ENCODE results near the gene CENPS.
"Not testable (repeated sequence)": the region's sequence is repeated elsewhere in the genome, so short reads cannot be mapped to it uniquely, and the experiment has no call there.

Gene CENPS

DNA sequence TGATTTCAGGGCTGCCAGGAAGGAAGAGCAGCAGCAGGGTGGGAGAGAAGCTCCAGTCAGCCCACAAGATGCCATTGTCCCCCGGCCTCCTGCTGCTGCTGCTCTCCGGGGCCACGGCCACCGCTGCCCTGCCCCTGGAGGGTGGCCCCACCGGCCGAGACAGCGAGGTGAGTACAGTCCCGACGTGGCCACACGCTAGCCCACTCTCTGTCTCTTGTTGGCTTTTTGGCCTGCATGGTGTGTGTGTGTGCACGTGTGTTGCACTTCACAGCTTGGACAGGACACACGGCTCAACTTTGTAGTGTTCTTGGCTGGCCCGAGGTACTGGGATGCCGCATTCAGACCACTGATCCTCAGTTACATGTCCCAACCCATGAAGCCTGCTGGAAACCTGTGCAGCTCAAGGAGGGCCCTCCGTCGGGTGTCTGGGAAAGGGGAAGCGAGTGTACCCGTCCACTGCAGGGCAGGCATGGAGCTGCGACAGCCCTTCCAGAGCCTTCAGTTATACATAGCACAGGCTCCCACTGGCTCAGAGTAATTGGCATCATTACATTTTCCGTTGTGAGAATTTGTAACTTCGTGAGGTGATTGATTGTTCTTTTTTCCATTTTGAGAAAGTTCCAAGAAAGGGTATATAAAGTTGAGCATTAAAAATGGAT lies 20.1 kb downstream of the CENPS start:
- no peak overlapping the region for H3K27ac Mint-ChIP-seq
- H3K27me3 Mint-ChIP-seq = no peaks in the 10 kb centered on the region
- DNase-seq = no peak
- no peaks in the 10 kb centered on the region for H3K36me3 Mint-ChIP-seq
- no peak overlapping the region for H3K4me3 Mint-ChIP-seq
- H3K9me3 Mint-ChIP-seq = no peaks in the 10 kb centered on the region
- no peaks in the 10 kb centered on the region for H3K4me1 Mint-ChIP-seq
- CTCF ChIA-PET = interaction anchor here (0.6 kb wide), 1 partner anchor 507 kb away, joined by 3 read pairs; the partner anchor contains the start of genes LZIC and NMNAT1

DNA sequence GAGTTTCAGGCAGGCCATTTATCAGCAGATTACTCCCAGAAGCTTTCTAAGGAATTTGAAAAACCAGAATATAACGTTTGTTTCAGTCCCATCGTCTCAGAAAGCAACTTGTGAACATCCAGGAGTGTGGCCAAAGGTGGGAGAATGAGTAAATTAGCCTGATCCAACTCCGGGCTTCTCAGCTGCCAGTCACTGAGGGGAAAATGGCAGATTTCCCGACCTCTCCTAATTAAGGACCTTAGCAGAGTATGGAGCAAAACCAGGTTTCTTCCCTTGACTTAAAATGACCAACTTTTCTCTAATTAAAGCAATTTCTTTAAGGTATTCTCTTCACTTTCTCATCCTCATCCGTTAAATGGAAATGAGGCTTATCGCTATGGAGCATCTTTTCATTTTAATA lies 20.6 kb downstream of the CENPS start:
- H3K36me3 Mint-ChIP-seq = no peaks in the 10 kb centered on the region
- H3K9me3 Mint-ChIP-seq = no peaks in the 10 kb centered on the region
- no peaks in the 10 kb centered on the region for H3K27me3 Mint-ChIP-seq
- CTCF ChIA-PET = no interaction called here
- no peak overlapping the region for H3K27ac Mint-ChIP-seq
- H3K4me1 Mint-ChIP-seq = no peaks in the 10 kb centered on the region
- no peak for DNase-seq
- no peak overlapping the region for H3K4me3 Mint-ChIP-seq

DNA sequence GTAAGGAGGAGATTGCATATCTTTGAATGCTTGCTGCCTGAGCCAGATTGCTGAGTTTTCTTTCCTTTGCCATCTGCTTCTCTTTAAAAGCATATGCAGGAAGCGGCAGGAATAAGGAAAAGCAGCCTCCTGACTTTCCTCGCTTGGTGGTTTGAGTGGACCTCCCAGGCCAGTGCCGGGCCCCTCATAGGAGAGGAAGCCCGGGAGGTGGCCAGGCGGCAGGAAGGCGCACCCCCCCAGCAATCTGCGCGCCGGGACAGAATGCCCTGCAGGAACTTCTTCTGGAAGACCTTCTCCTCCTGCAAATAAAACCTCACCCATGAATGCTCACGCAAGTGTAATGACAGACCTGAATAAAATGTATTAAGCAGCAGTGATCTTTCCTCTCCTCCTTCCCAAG lies 21.1 kb downstream of the CENPS start:
- H3K9me3 Mint-ChIP-seq = no peaks in the 10 kb centered on the region
- no peak overlapping the region for H3K4me3 Mint-ChIP-seq
- no peak overlapping the region for H3K27ac Mint-ChIP-seq
- CTCF ChIA-PET = no interaction called here
- no peak for DNase-seq
- no peaks in the 10 kb centered on the region for H3K36me3 Mint-ChIP-seq
- H3K27me3 Mint-ChIP-seq = no peaks in the 10 kb centered on the region
- no peaks in the 10 kb centered on the region for H3K4me1 Mint-ChIP-seq

DNA sequence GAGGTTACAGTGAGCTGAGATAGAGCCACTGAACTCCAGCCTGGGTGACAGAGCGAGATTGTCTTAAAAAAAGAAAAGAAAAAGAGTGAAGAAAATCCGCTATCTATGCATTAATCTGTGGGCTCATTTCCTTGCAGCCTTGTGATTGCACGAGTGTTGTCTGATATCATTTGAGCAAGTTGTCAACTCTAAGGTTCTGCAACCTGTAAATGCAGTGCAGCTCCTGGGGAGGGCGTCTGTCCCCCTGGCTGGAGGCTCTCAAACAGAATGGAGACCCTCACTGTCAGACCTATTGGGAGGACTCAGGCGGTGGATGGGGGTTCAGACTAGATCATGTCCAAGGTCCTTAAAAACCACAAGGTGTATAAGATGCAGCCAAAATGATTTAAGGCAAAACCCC lies 25.8 kb downstream of the CENPS start:
- Mint-ChIP-seq H3K4me1 (peaks cover 21% of the 10 kb centered on the region), H3K36me3 (peaks cover 7% of the 10 kb centered on the region), H3K27me3 (no peaks in the 10 kb centered on the region), H3K9me3 (no peaks in the 10 kb centered on the region), H3K27ac (no peak overlapping the region), H3K4me3 (no peak overlapping the region)
- CTCF ChIA-PET = no interaction called here
- DNase-seq = no peak

DNA sequence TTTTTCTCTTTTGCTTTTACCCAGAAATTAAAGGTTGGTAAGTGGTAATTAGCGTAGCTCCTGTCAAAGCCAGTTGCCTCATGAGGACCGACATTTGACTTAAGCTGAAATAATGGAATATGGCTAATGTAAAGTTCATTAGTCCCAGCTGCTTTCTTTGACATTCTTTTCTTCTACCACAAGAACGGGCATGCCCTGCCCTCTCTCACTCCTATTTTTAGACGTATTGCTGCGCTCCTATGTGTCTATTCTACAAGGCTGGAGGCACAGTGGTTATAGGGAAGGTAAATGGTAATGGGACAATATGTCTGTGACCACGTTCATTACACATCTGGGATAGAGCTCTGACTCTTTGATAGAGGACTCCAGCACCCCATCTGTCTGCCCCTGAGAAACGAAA lies 26.4 kb downstream of the CENPS start:
- no peaks in the 10 kb centered on the region for H3K27me3 Mint-ChIP-seq
- no peak overlapping the region for H3K4me3 Mint-ChIP-seq
- peaks cover 21% of the 10 kb centered on the region for H3K4me1 Mint-ChIP-seq
- peak overlapping the region; percentile 3 for H3K27ac Mint-ChIP-seq
- no peak for DNase-seq
- peaks cover 9% of the 10 kb centered on the region for H3K36me3 Mint-ChIP-seq
- CTCF ChIA-PET = no interaction called here
- H3K9me3 Mint-ChIP-seq = no peaks in the 10 kb centered on the region

DNA sequence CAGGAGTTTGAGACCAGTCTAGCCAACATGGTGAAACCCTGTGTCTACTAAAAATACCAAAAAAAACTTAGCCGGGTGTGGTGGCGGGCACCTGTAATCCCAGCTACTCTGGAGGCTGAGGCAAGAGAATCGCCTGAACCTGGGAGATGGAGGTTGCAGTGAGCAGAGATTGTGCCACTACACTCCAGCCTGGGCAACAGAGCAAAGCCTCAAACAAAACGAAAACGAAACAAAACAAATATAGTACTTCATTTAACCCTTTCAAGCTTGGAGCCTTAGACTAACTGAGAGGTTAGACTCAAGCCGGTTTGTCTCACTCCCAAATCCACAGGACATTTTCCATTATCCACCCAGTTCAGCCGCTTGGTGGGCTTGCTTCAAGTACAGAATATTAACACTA lies 27.2 kb downstream of the CENPS start:
- H3K9me3 Mint-ChIP-seq, DNase-seq, H3K27me3 Mint-ChIP-seq, H3K4me3 Mint-ChIP-seq: not testable (repeated sequence)
- Mint-ChIP-seq H3K27ac (peak overlapping the region; percentile 47), H3K4me1 (peaks cover 21% of the 10 kb centered on the region), H3K36me3 (peaks cover 13% of the 10 kb centered on the region)
- CTCF ChIA-PET = interaction anchor here (1.3 kb wide), 1 partner anchor 37 kb away, joined by 4 read pairs; no protein-coding TSS in a partner anchor

DNA sequence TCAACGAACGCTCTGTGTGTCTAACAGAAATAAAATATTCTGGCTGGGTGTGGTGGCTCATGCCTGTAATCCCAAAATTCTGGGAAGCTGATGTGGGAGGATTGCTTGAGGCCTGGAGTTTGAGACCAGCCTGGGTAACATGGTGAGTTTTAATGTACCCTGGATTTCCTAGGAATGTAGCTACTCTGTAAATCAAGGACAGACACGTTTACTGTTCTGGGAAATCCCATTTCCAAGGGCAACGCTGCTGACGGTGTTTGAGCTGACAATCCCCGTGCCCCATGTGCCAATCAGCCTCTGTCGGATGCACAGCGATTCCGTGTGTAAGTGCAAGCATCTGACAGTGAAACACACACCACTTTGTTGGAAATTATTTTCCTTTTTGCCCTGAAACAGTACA lies 27.6 kb downstream of the CENPS start:
- no peaks in the 10 kb centered on the region for H3K27me3 Mint-ChIP-seq
- H3K27ac Mint-ChIP-seq = peak overlapping the region; percentile 55
- no peak for DNase-seq
- CTCF ChIA-PET = interaction anchor here (1.3 kb wide), 1 partner anchor 37 kb away, joined by 4 read pairs; no protein-coding TSS in a partner anchor
- H3K36me3 Mint-ChIP-seq = peaks cover 17% of the 10 kb centered on the region
- no peaks in the 10 kb centered on the region for H3K9me3 Mint-ChIP-seq
- H3K4me3 Mint-ChIP-seq = no peak overlapping the region
- peaks cover 21% of the 10 kb centered on the region for H3K4me1 Mint-ChIP-seq

DNA sequence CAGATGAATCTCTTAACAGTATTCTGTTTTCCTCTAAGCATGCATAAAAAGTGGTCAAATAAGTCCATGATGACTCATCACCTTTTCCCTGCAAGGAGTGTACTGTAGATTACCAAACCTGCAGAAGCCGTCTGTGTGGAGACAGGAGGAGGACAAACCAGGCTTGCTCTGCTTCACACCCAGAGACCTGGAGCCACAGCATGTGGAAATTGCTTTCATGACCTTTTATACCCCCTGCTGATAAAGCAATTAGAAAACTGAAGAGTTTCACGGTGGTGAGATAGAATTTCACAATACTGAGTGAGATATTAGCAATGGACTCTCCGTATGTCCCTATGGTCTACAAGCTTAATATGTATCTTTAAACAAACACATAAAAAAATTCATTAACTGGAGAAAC lies 29.0 kb downstream of the CENPS start:
- CTCF ChIA-PET = interaction anchor here (0.6 to 0.8 kb wide), 2 partner anchors 34 to 121 kb away, joined by 3 read pairs; no protein-coding TSS in a partner anchor
- Mint-ChIP-seq H3K36me3 (peaks cover 25% of the 10 kb centered on the region), H3K4me3 (no peak overlapping the region), H3K9me3 (no peaks in the 10 kb centered on the region), H3K4me1 (peaks cover 21% of the 10 kb centered on the region), H3K27me3 (no peaks in the 10 kb centered on the region), H3K27ac (no peak overlapping the region)
- DNase-seq = no peak

DNA sequence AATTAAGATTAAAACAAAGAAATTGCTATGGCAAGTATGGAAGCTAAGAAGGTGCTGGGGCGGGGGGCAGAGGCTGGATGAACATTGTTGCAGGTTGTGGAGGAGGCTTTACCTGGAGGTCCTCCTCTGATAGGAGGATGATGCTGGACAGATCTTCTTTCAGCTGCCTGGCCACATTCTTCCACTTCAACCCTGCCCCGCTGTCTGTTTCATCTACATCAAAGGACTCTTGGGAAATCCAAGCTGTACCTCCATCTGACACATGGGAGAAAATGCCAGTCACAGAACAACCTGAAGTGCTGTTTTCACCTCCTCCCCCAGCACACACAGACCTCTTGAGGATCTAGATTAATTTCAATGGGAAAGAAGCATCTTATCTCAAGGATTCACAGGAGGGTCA lies 36.8 kb downstream of the CENPS start:
- CTCF ChIA-PET = no interaction called here
- no peak overlapping the region for H3K4me3 Mint-ChIP-seq
- H3K36me3 Mint-ChIP-seq = peaks cover 35% of the 10 kb centered on the region

DNA sequence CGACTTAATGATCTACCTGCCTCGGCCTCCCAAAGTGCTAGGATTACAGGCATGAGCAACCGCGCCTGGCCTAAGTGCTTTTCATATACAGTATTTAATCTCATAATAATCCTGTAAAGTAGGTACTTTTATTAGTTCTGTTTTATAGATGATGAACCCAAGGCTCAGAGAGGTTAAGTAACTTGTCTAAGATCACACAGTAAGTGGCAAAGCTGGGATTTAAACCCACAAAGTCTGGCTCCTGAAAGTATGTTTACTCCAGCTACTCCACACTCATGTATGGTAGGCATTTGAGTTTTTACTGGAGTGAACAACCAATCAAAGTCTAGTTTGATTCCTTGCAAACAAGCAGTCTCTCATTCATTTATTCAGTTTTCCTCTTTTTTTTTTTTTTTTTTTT lies 39.8 kb downstream of the CENPS start:
- peaks cover 34% of the 10 kb centered on the region for H3K4me1 Mint-ChIP-seq
- CTCF ChIA-PET = no interaction called here
- DNase-seq = no peak
- no peaks in the 10 kb centered on the region for H3K27me3 Mint-ChIP-seq
- H3K4me3 Mint-ChIP-seq = no peak overlapping the region
- no peaks in the 10 kb centered on the region for H3K9me3 Mint-ChIP-seq
- H3K36me3 Mint-ChIP-seq = peaks cover 22% of the 10 kb centered on the region
- no peak overlapping the region for H3K27ac Mint-ChIP-seq

More for the DNA sequence above, 36.8 kb downstream of the CENPS start:
- Mint-ChIP-seq H3K27ac (no peak overlapping the region), H3K27me3 (no peaks in the 10 kb centered on the region), H3K9me3 (no peaks in the 10 kb centered on the region), H3K4me1 (peaks cover 12% of the 10 kb centered on the region)
- DNase-seq = no peak

DNA sequence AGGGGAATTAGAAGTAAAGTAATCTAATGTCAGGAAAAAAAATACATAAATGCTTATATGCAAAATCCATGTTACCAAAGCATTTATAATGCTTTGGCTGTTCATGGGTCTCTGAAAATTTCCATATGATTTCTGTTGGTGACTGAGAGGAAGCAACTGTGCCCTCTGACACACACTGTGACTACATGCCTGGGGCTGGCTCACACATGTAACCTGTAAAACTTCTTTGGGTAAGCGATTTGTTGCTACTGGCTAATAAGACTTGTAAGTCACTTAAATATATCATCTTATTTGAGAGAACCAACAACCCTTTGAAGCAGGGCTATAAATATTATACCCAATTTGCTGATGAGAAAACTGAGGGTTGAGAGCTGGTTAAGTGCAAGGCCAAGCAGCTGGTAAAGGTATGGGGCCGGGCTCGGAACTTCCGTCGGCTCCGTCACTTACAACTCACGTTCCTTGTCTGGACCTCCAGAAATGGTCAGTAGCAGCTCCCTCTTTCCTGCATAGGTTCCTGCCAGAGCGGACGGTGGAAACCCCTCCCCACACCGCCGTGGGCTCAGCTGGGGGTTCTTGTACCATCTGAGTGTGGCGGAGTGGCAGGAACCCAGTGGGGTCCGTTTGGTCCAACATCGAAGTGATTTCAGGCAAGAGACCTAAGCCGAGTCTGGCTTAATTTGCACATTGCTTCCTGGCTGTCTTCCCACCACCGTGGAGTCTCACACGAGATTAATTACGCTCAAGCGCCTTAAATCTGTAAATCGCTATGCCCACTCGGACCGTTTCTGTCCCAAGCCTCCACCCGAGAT lies 41.4 kb downstream of the CENPS start:
- H3K27me3 Mint-ChIP-seq = no peaks in the 10 kb centered on the region
- H3K4me3 Mint-ChIP-seq = peak overlapping the region; percentile 77
- H3K9me3 Mint-ChIP-seq = no peaks in the 10 kb centered on the region
- H3K27ac Mint-ChIP-seq = peak overlapping the region; percentile 92
- DNase-seq = no peak
- CTCF ChIA-PET = no interaction called here
- H3K4me1 Mint-ChIP-seq = peaks cover 49% of the 10 kb centered on the region
- peaks cover 21% of the 10 kb centered on the region for H3K36me3 Mint-ChIP-seq

DNA sequence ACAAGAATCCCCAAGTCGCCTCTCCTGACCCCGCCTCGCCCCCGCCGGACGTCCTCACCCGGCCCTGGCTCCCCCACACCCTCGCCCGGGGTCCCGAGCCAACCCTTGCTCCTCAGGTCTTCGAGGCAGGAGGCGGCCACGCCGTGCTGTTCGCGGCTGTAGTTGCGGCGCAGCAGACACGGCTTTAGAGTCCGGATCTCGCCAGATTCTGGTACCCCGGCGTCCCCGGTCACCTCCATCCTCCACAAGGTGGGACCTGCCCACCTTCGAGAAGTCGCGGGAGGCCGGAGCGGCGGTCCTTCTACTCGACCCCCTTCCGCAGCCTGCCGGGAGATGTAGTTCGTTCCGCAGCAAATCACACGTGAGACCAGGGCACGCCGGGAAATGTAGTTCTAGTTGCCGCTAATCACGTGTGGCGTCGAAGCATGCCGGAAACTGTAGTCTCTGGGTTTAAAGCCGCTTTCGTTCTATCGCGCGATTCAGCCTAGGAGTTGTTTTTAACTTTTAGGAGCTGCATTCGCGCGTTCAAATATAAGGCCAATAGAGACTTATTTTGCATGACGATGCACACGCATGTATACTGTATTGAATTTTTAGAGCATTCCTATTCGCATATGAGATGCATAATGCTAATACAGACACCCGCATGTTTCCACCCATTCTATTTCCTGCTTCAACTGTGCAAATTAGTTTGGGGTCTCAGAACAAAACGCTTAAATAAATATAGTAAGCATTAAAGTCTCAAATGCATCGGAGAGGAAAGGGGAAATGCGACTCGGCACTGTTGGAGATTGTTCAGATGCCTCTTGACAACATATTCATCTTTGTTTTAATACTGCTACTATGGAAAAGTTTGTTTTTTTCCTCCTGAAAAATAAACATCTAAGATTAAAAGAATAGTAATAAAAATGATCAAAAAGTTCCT lies 42.2 kb downstream of the CENPS start, which contains the start of gene DFFA:
Gene DFFA, minus strand, starts transcription at position 310 of the 925 bp plus-strand sequence. Its CDS starts 71 bp downstream, at position 239.
- Mint-ChIP-seq H3K36me3 (peaks cover 16% of the 10 kb centered on the region), H3K4me1 (peaks cover 50% of the 10 kb centered on the region)
- CTCF ChIA-PET = no interaction called here

DNA sequence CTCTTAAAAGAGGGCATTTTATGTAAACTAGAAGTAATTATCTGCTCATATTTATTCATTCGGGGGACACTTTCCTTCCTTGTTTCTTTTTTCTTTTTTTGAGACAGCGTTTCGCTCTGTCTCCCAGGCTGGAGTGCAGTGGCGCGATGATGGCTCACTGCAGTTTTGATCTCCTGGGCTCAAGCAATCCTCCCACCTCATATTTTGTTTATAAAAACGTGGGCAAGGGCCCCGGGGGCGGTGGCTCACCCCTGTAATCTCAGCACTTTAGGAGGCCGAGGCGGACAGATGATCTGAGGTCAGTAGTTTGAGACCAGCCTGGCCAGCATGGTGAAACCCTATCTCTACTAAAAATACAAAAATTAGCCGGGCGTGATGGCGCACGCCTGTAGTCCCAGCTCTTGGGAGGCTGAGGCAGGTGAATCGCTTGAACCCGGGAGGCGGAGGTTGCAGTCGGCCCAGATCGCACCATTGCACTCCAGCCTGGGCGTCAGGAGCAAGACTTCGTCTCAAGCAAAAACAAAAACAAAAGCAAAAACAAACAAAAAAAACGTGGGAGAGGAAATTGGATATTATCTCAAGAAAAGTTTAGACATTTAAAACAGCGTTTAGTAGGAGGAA lies 43.0 kb downstream of the CENPS start:
- Mint-ChIP-seq H3K27me3 (no peaks in the 10 kb centered on the region), H3K27ac (peak overlapping the region; percentile 92), H3K4me1 (peaks cover 50% of the 10 kb centered on the region), H3K9me3 (no peaks in the 10 kb centered on the region), H3K36me3 (peaks cover 11% of the 10 kb centered on the region), H3K4me3 (peak overlapping the region; percentile 77)
- CTCF ChIA-PET = no interaction called here
- no peak for DNase-seq

More for the DNA sequence above, 42.2 kb downstream of the CENPS start, which contains the start of gene DFFA:
- peak within 1 kb of the TSS; percentile 92 for H3K27ac Mint-ChIP-seq
- no peaks in the 10 kb centered on the region for H3K9me3 Mint-ChIP-seq
- H3K27me3 Mint-ChIP-seq = no peaks in the 10 kb centered on the region
- H3K4me3 Mint-ChIP-seq = peak within 1 kb of the TSS; percentile 77
- DNase-seq = peak; percentile 97

DNA sequence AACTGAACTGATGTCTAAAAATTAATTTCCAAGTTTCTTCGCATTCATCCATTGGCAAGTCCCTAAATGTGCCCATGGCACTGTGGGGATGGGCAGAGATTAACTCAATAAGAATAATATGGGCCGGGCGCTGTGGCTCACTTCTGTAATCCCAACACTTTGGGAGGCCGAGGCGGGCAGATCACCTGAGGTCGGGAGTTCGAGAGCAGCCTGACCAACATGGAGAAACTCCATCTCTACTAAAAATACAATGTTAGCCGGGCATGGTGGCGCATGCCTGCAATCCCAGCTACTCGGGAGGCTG lies 44.0 kb downstream of the CENPS start:
- H3K9me3 Mint-ChIP-seq, CTCF ChIA-PET, H3K27me3 Mint-ChIP-seq, DNase-seq, H3K36me3 Mint-ChIP-seq: not testable (repeated sequence)
- peak overlapping the region; percentile 82 for H3K27ac Mint-ChIP-seq
- H3K4me1 Mint-ChIP-seq = peaks cover 50% of the 10 kb centered on the region
- peak overlapping the region; percentile 79 for H3K4me3 Mint-ChIP-seq
